NCI-H345 treated with DMSO at 0.1 percent for 48 hours (cell line): Measurements from ENCODE around the gene GALNT7.
"Not testable (repeated sequence)": the region's sequence is repeated elsewhere in the genome, so short reads cannot be mapped to it uniquely, and the experiment has no call there.

Source experiments
- DNase-seq: peaks from one replicate; lab custom pipeline; 2025; ENCODE audit not compliant: unreplicated experiment; lab: John Stamatoyannopoulos, UW

The GALNT7 gene

DNA sequence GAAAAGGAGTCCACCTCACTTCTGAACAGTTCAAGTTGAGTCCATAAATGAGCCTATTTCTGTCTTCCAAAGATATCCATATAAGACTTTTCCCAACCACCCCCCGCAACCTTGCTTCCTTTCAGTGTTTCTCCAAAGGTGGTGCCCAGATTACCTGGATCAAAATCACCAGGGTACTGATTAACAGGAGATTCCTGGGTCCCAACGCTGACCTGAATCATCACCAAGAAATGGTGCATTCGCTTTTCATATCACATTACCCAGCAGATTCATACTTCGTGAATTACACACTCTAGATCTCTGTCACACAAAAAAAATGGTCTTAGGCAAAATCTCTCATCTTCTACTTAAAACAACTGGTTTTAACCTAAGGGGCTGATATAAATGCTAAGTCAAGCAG lies 2.1 kb upstream of the GALNT7 start:
- DNase-seq, result no peak

DNA sequence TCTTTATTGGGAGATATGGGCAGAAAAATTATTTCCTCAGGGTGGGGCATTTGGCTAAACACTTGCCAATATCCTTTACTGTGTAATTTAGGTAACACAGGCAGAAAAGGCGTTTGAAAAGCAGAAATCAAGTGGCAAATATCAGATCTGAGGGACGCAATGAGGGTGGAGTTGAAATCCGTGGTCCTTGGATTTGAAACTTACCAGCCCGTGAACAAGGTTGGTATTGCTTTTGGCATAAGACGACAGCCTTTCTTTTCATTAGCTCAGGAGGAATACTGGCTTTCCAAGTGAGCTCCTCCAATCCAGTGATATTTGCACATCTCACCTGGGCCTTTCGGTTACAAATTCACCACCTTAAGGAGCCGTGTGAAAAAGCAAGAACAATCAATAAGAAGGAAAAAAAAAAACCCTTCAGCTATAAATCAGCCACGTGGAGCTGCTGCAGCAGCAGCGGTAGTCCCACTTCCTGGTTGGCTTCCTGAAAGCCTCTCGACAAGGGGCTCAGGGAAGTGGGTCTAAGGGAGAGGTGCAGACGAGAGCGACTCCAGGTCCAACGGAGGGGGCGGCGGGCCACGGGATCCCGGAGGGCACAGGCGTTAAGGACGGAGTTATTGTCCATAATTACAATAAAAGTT lies 734 bp upstream of the GALNT7 start:
- DNase-seq, result peak; percentile 48

DNA sequence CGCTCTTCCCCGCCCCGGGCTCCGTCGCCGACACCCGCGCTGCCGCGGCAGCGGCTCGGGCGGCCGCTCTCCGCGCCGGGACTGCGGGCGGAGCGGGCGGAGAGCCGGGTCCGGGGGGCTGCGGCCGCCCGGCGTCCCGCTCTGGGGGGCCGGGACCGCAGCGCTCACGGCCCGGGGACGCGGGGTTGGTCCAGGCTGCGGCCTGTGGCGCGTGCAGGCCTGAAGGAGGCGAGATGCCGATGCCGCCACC lies 492 bp downstream of the GALNT7 start:
- DNase-seq, result no peak

DNA sequence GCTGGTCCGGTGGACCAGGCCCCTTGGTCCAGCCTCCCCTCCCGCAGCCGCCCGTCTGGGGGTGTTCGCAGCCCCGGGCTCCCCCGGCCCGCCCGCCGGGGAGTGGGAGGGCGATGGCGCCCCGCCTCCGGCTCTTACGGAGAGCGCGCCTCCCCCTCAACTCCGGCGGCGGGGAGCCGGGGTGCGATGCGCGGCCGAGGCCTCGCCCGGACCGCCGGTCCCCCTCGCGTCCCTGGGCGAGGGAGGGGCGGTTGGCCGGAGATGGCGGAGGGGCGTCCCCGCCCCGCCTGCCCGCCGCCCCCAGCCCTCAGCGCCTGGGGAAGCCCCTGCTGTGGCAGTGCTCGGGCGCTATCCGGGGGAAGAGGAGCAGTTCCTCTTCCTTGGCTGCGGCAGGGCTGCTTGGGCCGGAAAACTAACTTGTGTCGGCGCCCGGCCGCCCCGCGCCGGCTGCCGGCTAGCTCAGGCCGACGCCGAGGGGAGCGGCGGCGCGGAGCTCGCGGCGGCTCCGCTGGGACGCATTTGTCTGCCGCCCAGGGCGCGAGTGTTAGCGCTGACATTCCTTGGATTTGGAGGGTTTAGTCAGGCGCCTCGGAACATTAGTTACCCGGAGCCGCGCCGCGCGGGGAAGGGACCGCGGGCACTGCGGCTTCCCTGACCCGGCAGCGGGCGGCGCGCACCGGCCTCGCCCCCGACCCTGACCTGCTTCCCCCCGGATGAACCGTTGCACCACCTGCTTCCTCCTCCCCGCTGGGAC lies 994 bp downstream of the GALNT7 start:
- no peak for DNase-seq

DNA sequence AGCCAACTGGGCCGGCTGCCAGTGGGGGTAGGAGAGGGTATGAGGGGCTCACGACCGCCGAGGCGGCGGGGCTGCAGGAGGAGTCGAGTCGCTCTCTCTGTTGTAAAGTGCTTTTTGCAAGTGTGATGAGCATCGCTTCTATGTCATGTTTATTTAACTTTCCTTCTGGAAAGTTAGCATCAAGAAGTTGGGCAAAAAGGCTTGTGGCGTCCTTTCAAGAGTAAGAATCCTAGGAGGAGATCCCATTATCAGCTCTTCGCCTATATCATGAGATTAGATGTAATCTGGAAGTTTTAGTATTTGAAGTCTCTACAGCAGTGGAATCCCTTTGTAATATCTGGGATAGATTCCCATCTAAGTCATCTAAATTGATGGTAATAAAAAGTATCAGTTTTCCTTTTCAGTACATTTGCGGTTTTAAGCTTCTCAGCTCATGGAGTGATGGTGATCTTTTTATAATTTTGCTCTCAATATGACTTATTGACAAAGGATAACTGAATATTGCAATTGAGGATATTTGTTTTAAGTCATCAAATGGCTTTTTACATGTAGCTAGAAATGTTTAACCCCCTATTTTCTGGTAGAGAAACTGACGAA lies 1.7 kb downstream of the GALNT7 start:
- peak; percentile 47 for DNase-seq

DNA sequence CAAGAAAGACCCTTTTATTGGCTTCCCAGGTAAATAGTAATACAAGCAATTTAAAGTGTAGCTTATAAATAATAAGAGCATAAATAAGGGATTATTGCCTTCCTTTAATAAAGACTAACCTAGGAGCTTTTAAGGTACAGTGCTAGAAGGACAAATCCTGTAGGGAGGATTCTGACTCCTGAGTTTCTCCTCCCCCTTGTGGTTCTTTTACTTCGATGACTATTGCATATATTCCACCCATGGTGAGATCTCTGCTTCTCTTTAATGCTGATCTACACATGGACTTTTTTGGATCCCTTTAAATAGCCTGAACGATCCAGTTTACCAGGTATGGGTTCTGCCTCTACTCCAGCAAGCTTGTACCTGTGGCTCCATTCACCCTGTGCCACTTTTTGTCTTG lies 2.5 kb downstream of the GALNT7 start:
- no peak for DNase-seq

DNA sequence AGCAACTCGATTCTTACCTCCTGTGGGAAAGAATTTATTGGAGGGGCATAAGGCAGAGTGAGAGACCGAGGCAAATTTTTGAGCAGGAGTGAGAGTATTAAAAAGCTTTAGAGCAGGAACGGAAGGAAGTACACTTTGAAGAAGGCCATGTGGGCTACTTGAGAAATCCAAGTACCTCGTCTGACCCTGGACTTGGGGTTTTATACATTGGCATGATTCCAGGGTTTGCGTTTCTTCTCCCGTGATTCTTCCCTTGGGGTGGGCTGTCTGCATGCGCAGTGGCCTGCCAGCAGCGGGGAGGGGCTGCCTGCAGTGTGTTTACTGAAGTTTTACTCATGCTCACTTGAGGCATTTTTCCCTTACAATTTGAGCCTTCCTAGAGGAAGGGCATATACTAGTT lies 3.4 kb downstream of the GALNT7 start:
- DNase-seq, result no peak

DNA sequence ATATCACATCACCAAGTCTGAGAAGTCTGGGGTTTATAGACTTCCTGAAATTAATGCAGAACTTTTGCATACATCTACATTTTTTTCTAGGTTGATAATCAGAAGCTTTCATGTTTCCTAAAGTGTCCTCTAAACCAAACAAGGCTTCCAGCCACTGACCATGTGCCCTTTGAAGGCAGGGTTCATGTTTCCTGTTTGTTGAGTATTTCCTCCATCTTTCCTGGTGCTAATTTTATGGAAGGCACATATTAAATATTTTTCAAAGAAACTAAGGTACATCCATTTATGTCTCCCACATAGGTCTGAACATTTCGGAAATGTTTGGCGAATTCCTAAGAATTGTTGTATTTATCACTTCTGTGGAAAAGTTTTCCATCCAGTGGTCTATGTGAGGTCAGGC lies 5.6 kb downstream of the GALNT7 start:
- no peak for DNase-seq

DNA sequence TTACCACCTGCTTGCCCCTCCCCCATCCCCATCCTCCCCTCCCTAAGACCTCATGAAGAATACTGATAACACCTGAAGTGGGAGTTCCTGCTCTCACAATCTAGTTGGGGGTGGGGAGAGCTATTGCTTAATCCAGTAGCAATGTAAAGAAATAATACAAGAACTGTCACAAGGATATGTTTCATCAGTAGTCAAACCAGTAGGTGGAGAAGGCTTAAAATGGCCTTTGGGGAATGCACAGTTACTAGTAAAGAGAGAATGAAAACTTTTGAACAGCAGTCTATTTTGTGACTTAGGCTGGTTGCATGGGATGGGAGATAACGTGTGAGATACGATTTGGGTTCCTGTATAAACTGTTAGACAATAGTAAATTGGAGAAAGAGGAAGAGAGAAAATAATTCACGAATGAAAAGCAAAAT lies 6.0 kb downstream of the GALNT7 start:
- no peak for DNase-seq

DNA sequence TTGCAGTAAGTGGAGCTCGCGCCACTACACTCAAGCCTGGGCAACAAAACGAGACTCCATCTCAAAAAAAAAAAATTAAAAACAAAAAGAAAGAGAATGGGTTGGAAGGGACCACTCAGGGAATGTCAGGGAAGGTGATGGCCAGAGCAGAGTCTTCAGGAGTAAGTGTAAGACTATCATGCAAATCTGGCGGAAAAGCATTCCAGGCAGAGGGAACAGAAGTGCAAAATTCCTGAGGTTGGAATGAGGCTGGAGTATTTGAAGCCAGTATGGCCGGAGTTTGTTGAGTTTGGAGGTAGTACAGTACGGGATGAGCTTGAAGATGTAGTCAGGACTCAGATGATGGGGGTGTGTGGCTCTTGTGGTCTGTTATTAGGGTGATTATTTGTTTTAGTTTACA lies 7.4 kb downstream of the GALNT7 start:
- DNase-seq, result no peak

DNA sequence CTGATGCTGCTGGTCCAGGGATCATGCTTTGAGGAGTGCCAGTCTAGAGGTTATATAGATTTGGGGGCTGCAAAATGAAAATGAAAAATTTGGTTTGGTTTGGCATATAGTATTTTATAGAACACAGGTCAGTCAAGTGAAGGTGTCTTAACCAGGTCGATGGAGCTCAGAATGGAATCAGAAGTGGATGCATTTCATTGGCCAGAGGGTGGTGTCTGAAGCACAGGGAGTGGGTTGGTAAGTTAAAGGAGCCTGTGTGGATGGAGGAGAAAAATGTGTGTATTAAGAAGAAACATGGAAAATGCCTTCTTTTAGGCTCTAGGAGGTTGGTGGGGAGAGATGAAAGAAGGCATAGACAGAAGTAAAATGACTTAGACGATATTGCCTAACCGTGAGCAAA lies 8.6 kb downstream of the GALNT7 start:
- DNase-seq, result no peak

DNA sequence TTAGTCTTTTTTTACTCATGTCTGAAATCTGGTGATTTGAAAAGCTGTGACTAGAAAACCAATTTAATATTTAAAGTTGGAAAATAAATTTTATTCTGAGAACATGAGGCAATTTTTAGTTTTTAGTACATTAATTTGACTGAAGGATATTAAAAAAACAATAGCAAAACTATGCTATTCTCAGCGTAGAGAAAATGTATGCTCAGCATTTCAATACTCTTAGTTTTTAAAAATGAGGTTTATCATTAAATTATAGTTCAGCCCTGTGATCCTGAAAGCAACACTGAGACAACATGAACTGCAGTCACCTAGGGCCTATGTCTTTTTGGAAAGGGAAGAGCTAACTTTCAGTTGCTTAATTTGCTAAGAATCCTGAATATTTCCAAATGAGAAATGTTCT lies 9.5 kb downstream of the GALNT7 start:
- DNase-seq, result no peak

DNA sequence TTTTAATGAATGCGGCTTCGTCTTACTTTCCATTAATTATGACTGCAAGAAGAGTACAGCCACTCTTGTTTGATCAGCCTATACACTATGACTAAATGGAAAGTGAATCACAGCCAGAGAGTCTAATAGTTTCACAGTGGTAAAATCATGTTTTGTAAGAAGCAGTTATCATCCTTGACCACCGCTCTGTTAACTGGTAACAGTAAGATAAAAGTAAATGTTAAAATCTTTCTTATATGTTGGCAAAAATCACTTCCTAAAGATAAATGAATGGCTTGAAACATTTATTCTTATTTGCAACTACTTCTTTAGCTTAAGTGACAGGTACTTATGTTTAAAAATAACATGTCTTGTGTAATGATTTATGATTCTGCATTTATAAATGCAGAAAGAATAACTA lies 13.2 kb downstream of the GALNT7 start:
- no peak for DNase-seq

DNA sequence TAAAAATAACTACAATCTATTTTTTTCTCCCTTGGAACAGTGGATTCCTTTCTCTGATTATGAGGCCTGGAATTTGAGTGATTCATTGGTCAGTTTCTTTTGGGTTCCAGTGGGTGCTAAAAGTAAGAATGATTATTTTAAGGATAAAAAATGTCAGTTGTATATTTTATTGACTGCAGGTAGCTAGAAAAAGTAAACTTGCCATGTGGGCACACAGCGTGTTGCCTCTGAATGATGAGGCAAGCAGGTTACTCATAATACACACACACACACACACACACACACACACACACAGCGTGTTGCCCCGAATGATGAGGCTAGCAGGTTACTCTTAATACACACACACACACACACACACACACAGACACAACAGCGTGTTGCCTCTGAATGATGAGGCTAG lies 13.8 kb downstream of the GALNT7 start:
- DNase-seq, result no peak

DNA sequence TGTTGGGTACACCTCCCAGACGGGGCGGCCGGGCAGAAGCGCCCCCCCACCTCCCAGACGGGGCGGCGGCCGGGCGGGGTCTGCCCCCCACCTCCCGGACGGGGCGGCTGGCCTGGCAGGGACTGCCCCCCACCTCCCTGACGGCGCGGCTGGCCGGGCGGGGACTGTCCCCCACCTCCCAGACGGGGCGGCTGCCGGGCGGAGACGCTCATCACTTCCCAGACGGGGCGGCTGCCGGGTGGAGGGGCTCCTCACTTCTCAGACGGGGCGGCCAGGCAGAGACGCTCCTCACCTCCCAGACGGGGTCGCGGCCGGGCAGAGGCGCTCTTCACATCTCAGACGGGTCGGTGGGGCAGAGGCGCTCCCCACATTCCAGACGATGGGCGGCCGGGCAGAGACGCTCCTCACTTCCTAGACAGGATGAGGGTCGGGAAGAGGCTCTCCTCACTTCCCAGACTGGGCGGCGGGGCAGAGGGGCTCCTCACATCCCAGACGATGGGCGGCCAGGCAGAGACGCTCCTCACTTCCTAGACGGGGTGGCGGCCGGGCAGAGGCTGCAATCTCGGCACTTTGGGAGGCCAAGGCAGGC lies 15.1 kb downstream of the GALNT7 start:
- not testable (repeated sequence) for DNase-seq

DNA sequence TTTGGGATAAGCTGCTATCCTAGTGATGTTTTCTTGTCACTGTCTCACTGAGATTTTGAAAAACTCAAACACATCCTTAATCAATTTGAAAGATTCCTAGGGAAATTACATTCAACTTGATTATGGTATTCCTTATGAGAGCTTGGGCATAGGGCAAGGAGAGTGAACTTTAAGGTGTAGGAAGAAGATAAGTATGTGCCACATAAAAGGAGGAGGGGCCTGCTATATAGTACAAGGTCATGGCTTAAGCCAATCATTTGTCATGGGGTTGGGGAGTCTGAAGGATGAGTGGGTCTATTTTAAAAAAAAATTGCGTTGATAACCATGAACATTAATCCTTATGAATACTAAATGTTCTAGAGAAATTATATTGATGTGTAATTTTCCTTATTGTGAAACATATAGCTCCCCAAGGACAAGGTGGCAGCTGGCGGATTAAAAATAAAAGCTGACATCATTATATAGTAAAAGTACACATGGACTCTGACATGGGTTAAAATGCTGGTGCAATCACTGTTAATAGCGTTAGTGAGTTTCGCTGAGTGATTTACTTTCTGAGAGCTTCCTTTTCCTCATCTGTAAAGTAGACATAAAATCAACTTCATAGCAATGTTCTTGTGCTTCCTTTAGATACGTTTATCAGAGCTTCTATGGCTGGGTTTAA lies 17.4 kb downstream of the GALNT7 start:
- DNase-seq, result no peak

DNA sequence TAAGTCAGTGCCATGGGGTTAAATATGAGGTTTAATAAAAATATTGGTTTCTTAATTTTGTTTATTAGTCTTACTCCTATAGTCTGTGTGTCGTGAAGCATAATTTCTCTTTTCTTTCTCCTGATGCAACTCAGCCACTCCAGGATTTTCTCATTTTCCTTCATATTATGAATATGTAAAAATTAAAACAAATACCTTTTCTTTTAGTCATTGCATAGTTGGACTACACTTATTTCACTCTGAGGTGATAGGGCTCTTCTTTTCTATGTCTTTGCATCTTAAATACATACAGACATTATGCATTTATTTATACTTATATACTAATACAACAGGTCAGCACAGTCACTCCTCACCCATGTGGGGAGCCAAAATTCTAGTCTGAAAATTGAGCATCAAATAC lies 19.1 kb downstream of the GALNT7 start:
- DNase-seq, result no peak

DNA sequence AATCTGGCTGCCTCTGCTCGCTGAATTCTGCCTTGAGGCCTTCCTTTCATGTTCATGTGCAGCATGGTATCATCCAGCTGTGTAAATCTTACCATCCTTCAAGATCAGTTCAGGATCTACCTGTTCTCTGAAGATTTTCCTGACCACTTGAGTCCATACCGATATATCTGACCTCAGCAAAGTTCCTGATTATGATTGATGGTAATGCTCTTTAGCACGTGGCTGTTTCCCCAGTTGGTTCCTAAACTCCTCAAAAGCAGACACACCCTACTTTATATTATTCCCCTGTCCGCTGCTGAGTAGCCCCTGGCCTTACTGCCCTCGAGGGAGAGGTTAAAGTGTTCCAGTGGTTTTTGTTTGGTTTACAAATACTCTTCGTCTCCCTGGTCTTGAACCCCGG lies 20.0 kb downstream of the GALNT7 start:
- DNase-seq, result no peak

DNA sequence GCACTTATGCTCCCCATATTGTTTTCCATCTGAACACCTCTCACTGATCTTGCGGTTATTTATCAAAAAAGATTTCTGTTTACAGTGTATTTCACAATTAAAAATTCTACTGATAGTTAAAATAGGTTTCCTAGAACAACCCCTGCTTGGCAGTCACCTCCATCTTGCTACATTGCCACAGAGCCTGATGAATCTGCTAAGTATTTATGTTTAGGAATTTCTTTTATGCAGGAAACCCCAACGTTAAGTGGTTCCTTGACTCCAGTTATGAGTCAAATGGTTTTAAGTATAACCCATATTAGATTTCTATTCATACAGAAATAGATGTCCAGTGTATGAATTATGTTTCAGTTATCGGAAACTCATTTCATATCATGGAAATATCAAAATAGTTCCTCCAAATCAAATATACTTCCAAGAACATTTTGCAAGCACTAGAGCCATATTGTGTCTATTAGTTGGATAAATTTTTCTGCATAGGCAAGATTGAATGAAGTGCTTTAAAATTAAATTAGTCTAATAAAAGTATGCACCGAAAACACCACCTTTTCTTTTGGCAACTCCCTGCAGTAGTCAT lies 20.6 kb downstream of the GALNT7 start:
- DNase-seq, result no peak

DNA sequence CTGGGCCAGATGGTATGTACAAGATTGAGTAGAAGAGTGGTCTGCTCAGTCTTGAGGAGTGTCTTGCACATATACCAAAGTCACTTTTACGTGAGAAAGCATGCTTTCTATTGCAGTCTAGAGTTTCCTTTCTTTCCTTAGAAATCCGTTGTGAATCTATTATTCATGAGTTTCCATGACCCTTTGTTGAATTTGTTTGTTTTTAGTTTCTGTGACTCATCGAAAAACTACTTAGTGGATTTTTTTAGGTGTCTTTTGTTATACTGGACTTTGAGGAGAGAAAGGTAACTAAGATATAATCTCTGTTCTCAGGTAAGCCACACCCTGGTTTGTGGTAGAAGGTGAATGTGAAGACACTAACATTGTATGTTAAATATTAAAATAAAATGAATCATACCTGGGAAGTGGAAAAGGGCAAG lies 23.0 kb downstream of the GALNT7 start:
- no peak for DNase-seq

DNA sequence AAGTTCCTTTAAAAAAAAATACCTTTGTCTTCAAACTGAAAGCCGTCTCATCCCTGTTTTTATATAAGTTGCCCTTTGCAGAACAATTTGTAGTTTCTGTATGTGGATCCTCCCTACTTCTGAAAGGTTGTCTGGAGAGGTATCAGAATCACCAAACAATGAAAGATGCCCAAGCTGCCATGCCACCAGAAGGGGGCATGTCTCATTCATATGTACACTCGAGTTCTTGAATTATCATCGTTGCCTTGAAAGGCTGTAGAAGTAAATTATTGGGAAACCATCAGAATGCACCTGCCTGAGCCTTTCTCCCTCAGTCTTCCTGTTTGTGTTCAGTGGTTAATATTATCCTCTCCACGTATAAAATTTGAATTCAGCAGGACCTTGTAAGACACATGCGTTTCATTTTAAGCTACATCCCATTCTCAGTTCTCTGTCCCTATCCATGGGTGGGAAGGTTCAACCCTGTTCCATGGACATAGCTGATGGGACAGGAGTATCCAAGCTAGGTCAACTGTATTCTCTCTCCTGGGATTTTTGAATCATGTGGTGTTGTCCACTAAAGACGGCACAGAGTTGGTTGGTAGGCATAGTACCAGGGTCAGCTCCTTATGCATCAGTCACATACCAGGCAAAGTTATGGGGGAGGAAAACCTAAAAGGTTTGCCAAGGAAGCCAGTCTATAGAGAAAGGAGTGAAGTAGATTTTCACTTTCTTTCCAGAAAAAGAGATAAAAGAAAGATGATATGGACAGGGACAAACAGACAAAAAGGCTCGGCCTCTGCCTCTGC lies 24.0 kb downstream of the GALNT7 start:
- no peak for DNase-seq
